22Rv1 (cell line): Measurements from ENCODE around the gene PPARG.

Experiments
- CTCF ChIP-seq: fragments of 450-650 bp; IDR thresholded peaks from 2 replicates; pipeline ENCODE4 v1.5.1; 2017; ENCODE audit warnings: mild to moderate bottlenecking
- ZFX ChIP-seq: fragments of 450-650 bp; IDR thresholded peaks from 2 replicates; pipeline ENCODE4 v1.6.1; 2017; ENCODE audit warnings: antibody characterized with exemption, borderline replicate concordance

GRCh38 chr3:12399226-12399625, 110.4 kb downstream of the PPARG start:
- TF ChIP-seq CTCF, result no peak
- no peak for TF ChIP-seq ZFX
